ENCODE measurements around the gene HMG20B. TPM values are rescaled to one million over a fixed set of nuclear protein-coding genes. Genes with fewer than 3 reads are reported as not detected.

HMG20B gene
- total RNA-seq, 1 donor from 2014 or later = 51.0 TPM

DNA sequence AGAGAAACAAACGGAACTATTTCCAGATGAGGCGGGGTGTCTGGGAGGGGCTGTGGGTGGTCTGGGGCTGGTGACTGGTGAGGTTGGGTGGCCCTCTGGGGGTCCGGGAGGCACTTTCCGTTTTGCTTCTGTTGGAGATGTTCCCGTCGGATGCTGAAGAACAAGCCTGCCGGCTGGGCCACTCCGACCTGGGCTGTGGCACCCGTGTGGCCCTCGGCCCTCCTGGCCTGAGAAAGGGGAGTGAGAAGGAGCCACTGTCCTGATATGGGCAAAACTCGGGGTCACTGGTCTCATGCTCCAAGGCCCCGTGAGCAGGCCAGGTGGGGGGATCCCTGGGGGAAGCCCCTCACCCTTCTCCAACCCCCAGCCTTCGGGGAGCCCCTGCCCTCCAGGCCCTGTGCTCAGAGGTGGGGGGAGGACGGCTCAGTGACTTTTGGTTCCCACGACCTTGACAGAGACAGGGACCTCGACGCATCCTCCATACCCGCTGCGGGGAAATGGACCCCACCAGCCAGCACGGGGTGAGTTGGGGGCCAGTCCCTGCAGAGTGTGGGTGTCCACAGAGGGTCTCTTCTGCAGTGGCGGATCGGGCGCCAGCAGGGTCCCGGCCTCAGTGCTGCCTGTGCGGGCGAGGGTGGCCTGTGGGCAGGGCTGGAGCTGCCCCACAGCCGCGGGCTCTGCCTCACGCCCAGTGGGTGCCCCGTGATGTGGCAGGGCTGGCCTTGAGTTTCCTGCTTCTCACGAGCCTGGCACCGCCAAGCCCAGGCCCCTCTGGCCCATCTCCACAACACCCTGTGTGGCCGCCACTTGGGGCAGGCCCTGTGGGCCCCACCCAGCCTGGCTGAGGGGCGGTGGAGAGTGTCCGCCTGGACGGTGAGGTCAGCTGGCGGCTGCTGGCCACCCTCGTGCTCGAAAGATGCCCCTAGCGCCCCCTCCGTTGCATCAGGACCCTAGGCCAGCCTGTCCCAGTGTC lies 38.3 kb downstream of the HMG20B start:
- no peak overlapping the region for H3K27ac Mint-ChIP-seq
- H3K4me3 Mint-ChIP-seq = no peak overlapping the region
- H3K4me1 Mint-ChIP-seq = peaks cover 15% of the 10 kb centered on the region
- intact Hi-C loops (cut with micrococcal nuclease) = no loop called here
- TF ChIP-seq, protein P1, sequence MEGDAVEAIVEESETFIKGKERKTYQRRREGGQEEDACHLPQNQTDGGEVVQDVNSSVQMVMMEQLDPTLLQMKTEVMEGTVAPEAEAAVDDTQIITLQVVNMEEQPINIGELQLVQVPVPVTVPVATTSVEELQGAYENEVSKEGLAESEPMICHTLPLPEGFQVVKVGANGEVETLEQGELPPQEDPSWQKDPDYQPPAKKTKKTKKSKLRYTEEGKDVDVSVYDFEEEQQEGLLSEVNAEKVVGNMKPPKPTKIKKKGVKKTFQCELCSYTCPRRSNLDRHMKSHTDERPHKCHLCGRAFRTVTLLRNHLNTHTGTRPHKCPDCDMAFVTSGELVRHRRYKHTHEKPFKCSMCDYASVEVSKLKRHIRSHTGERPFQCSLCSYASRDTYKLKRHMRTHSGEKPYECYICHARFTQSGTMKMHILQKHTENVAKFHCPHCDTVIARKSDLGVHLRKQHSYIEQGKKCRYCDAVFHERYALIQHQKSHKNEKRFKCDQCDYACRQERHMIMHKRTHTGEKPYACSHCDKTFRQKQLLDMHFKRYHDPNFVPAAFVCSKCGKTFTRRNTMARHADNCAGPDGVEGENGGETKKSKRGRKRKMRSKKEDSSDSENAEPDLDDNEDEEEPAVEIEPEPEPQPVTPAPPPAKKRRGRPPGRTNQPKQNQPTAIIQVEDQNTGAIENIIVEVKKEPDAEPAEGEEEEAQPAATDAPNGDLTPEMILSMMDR (IDR thresholded peaks at IDR 0.05) = no peak
- ATAC-seq (ENCODE audit: low read depth) (no peak), DNase-seq (no peak)
- ChIA-PET POLR2A (no interaction called here), CTCF (no interaction called here)
- H3K9me3 Mint-ChIP-seq = no peaks in the 10 kb centered on the region
- peaks cover 28% of the 10 kb centered on the region for H3K36me3 Mint-ChIP-seq (ENCODE audit: low read depth)
- peaks cover 1% of the 10 kb centered on the region for H3K27me3 Mint-ChIP-seq

DNA sequence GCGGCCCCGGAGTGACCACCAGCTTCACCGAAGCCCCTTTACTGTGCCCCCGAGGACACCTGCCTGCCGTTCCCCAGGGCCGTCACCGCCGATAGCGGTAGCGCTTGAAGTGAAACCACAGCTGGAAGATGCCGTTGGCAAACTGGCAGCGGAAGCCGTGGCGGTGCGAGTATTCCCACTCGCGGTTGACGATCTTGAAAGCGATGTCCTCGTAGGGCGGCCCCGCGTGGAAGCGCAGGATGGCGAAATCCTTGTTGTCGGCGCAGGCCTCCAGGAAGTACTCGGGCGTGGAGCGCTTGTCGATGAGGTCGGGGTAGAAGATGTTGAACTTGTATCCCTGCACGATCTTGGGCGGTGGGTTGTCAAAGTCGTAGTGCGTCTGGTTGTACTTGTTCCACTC lies 39.1 kb downstream of the HMG20B start:
- Mint-ChIP-seq H3K4me3 (no peak overlapping the region), H3K27ac (no peak overlapping the region), H3K27me3 (peaks cover 1% of the 10 kb centered on the region), H3K9me3 (no peaks in the 10 kb centered on the region), H3K36me3 (ENCODE audit: low read depth) (peaks cover 30% of the 10 kb centered on the region), H3K4me1 (peaks cover 15% of the 10 kb centered on the region)
- ATAC-seq (ENCODE audit: low read depth) (no peak), DNase-seq (no peak)
- CTCF ChIA-PET = no interaction called here
- intact Hi-C loops (cut with micrococcal nuclease) = no loop called here
- POLR2A ChIA-PET = no interaction called here
- TF ChIP-seq, protein P1 (IDR thresholded peaks at IDR 0.05) = no peak

DNA sequence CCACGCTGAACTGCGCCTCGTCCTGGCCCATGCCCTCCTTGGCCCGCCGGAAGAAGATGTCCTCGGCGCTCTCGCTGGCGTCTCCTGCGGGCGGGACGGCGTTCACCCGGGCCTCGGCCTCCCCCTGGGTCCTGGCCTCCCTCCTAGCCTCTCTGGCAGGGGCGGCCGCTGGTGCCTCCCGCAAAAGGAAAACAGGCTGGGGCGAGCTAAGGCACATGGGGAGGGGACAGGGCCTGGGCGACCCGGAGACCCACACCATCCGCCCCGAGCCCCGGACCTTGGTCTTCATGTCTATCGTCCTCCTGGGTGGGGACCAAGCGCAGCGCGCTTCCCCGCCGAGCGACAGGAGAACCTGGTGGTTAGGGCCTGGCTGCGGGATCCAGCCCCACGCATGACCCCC lies 39.6 kb downstream of the HMG20B start:
- DNase-seq (no peak), ATAC-seq (ENCODE audit: low read depth) (no peak)
- CTCF ChIA-PET = no interaction called here
- intact Hi-C loops (cut with micrococcal nuclease) = no loop called here
- Mint-ChIP-seq H3K27ac (no peak overlapping the region), H3K9me3 (no peaks in the 10 kb centered on the region), H3K27me3 (no peaks in the 10 kb centered on the region), H3K4me3 (no peak overlapping the region), H3K4me1 (peaks cover 15% of the 10 kb centered on the region), H3K36me3 (ENCODE audit: low read depth) (peaks cover 34% of the 10 kb centered on the region)
- TF ChIP-seq, protein P1 (IDR thresholded peaks at IDR 0.05) = no peak
- POLR2A ChIA-PET = no interaction called here

DNA sequence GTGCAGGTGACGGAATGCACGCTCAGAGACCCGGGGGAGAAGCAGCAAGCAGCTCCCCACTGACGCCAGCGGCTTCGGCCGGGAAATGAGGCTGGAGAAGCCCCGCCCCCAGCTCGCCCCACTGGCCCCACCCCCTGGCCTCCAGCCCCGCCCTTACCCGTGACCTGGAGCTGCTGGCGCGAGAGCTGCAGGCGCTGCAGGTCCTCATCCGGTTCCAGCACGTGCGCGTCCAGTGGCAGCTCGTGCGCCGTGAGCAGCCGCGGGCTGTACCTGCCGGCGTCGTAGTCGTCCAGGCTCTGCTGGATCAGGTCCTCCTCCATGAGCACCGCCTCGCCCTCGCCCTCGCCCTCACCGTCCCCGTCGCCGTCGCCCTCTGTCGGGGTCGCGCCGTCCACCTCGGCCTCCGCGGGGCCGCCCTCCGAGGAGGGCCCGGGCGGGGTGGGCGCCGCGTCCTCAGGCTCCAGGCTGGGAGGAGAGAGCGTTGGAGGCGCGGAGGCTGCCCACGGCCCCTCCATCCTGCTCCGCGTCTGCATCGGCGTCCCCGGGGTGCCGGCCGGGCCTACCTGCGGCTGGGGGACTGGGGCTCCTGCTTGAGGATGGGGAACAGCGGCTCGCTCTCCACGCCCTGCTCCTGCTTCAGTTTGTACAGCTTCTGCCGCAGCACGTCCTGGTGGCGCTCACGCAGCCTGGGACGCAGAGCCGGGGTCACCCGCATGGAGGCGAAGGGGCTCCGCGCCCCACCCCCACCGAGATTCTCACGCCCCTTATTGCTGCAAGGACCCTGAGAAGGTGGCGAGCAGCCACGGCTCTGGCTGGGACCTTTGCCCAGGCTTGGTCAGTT lies 40.4 kb downstream of the HMG20B start:
- intact Hi-C loops (cut with micrococcal nuclease) = no loop called here

More for the DNA sequence above, 40.4 kb downstream of the HMG20B start:
- DNase-seq (no peak), ATAC-seq (ENCODE audit: low read depth) (no peak)
- CTCF ChIA-PET = no interaction called here
- Mint-ChIP-seq H3K4me3 (no peak overlapping the region), H3K27me3 (no peaks in the 10 kb centered on the region), H3K36me3 (ENCODE audit: low read depth) (peaks cover 35% of the 10 kb centered on the region), H3K9me3 (no peaks in the 10 kb centered on the region), H3K27ac (no peak overlapping the region), H3K4me1 (peaks cover 14% of the 10 kb centered on the region)
- TF ChIP-seq, protein P1 (IDR thresholded peaks at IDR 0.05) = no peak
- POLR2A ChIA-PET = no interaction called here

Measured in activated B cell treated with CpG ODN at 0.5 μM for 24 hours (primary cell).